Measurements from ENCODE around the gene EFEMP2. TPM values are rescaled to one million over a fixed set of nuclear protein-coding genes. Genes with fewer than 3 reads are reported as not detected.
"Not testable (repeated sequence)": the region's sequence is repeated elsewhere in the genome, so short reads cannot be mapped to it uniquely, and the experiment has no call there.

EFEMP2 gene
- total RNA-seq, 1 donor from 2014 or later = 38.0 TPM

DNA sequence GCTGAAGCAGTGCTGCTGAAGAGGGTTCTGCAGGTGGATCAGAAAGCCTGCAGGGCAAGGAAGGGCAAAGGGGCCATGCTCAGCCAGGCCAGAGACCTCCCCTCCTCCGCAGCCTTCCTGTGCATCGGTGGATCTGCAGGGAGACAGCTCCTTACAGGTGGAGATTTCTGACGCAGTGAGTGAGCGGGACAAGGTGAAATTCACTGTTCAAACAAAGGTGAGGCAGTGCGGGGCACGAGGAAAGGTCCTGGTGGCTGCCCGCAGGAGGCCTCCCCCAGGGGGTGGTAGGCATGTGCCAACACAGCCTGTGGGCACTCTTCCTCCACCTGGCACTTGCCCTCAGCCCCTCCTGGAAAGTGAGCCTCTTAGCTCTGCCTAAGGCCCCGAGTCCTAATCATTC is 23.2 kb downstream of the EFEMP2 start:
- peaks cover 7% of the 10 kb centered on the region for H3K9me3 Mint-ChIP-seq
- H3K4me1 Mint-ChIP-seq = peaks cover 11% of the 10 kb centered on the region
- TF ChIP-seq, protein P1, sequence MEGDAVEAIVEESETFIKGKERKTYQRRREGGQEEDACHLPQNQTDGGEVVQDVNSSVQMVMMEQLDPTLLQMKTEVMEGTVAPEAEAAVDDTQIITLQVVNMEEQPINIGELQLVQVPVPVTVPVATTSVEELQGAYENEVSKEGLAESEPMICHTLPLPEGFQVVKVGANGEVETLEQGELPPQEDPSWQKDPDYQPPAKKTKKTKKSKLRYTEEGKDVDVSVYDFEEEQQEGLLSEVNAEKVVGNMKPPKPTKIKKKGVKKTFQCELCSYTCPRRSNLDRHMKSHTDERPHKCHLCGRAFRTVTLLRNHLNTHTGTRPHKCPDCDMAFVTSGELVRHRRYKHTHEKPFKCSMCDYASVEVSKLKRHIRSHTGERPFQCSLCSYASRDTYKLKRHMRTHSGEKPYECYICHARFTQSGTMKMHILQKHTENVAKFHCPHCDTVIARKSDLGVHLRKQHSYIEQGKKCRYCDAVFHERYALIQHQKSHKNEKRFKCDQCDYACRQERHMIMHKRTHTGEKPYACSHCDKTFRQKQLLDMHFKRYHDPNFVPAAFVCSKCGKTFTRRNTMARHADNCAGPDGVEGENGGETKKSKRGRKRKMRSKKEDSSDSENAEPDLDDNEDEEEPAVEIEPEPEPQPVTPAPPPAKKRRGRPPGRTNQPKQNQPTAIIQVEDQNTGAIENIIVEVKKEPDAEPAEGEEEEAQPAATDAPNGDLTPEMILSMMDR (conservative IDR thresholded peaks at IDR 0.05) = no peak
- H3K36me3 Mint-ChIP-seq (ENCODE audit: low read depth) = peaks cover 22% of the 10 kb centered on the region
- peaks cover 41% of the 10 kb centered on the region for H3K27me3 Mint-ChIP-seq (ENCODE audit: low read depth)
- no peak overlapping the region for H3K27ac Mint-ChIP-seq (ENCODE audit: unreplicated experiment)
- DNase-seq (ENCODE audit: low read depth, low spot score) = no peak
- peak overlapping the region; percentile 66 for H3K4me3 Mint-ChIP-seq

DNA sequence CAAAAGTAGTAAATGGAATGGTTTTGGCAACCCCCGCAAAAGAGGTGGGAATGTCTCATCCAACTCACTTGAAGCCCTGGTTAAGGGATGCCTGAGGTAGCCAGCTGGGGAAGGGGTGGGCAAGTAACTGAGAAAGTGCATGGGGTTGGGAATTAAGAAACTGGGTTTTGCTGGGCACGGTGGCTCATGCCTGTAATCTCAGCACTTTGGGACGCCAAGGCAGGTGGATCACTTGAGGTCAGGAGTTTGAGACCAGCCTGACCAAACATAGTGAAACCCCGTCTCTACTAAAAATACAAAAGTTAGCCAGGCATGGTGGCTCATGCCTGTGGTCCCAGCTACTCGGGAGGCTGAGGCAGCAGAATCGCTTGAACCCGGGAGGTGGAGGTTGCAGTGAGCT is 23.9 kb downstream of the EFEMP2 start:
- not testable (repeated sequence) for DNase-seq (ENCODE audit: low read depth, low spot score); H3K4me1 Mint-ChIP-seq
- H3K4me3 Mint-ChIP-seq = peak overlapping the region; percentile 66

DNA sequence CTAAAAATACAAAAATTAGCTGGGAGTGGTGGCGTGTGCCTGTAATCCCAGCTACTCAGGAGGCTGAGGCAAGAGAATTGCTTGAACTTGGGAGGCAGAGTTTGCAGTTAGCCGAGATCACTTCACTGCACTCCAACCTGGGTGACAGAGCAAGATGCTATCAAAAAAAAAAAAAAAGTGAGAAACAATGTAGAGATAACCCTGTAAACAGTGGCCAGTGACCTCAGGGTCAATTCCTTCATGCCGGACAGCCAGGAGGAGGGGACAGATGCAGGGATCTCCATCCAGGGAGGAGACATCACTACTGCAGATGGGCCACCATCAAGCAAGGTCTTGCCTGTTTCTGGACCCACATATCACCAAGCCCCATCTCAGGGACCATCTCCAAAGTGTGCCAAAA is 24.9 kb downstream of the EFEMP2 start:
- peaks cover 9% of the 10 kb centered on the region for H3K36me3 Mint-ChIP-seq (ENCODE audit: low read depth)
- peak overlapping the region; percentile 62 for H3K4me3 Mint-ChIP-seq
- no peak overlapping the region for H3K27ac Mint-ChIP-seq (ENCODE audit: unreplicated experiment)
- peaks cover 30% of the 10 kb centered on the region for H3K27me3 Mint-ChIP-seq (ENCODE audit: low read depth)
- peaks cover 7% of the 10 kb centered on the region for H3K9me3 Mint-ChIP-seq
- DNase-seq (ENCODE audit: low read depth, low spot score) = no peak
- TF ChIP-seq, protein P1 (conservative IDR thresholded peaks at IDR 0.05) = no peak
- peaks cover 5% of the 10 kb centered on the region for H3K4me1 Mint-ChIP-seq

More for the DNA sequence above, 23.9 kb downstream of the EFEMP2 start:
- H3K9me3 Mint-ChIP-seq; H3K27ac Mint-ChIP-seq (ENCODE audit: unreplicated experiment): not testable (repeated sequence)
- peaks cover 37% of the 10 kb centered on the region for H3K27me3 Mint-ChIP-seq (ENCODE audit: low read depth)
- peaks cover 15% of the 10 kb centered on the region for H3K36me3 Mint-ChIP-seq (ENCODE audit: low read depth)

DNA sequence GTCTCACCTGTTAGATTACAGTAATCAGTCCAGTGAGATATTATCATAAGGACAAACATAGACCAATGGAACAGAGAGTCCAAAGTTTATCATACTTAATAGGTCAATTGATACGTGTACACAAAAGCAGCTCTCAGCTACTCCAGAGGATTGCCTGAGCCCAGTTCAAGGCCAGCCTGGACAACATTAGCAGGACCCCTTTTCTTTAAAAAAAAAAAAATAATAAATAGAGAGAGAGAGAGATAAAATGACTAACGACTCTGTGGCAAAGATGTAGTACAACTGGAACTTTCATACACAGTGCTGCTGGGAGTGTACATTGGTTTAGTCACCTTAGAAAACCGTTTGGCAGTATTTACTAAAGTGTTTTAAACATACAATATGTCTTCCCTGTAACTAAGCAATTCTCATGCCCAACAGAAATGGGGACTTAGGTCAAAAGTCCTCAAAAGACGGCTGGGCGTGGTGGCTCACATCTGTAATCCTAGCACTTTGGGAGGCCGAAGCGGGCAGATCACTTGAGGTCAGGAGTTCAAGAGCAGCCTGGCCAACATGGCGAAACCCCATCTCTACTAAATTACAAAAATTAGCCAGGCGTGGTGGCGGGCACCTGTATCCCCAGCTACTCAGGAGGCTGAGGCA is 28.2 kb downstream of the EFEMP2 start:
- H3K27me3 Mint-ChIP-seq (ENCODE audit: low read depth) = peaks cover 8% of the 10 kb centered on the region
- H3K36me3 Mint-ChIP-seq (ENCODE audit: low read depth) = no peaks in the 10 kb centered on the region
- H3K27ac Mint-ChIP-seq (ENCODE audit: unreplicated experiment) = no peak overlapping the region
- H3K4me3 Mint-ChIP-seq = no peak overlapping the region
- H3K9me3 Mint-ChIP-seq = no peaks in the 10 kb centered on the region
- TF ChIP-seq, protein P1 (conservative IDR thresholded peaks at IDR 0.05) = no peak
- no peaks in the 10 kb centered on the region for H3K4me1 Mint-ChIP-seq
- no peak for DNase-seq (ENCODE audit: low read depth, low spot score)

DNA sequence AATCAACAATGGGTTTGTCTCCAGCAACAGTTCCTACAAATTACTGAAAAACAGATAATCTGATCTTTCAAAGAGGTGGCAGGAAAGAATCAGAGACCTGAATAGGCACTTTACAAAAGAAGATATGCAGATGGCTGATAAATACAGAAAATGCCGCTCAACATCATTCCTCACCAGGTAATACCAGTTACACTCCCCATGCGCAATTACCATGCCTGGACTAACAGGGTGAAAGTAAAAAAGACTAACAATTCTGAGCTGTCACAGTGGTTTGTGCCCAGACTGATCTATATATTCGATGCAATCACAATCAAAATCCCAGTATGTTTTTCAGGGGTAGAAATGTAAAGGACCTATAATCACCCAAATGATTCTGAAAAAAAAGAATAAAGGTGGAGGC is 28.8 kb downstream of the EFEMP2 start:
- H3K36me3 Mint-ChIP-seq (ENCODE audit: low read depth) = no peaks in the 10 kb centered on the region
- H3K4me3 Mint-ChIP-seq = no peak overlapping the region
- H3K27me3 Mint-ChIP-seq (ENCODE audit: low read depth) = peaks cover 6% of the 10 kb centered on the region
- TF ChIP-seq, protein P1 (conservative IDR thresholded peaks at IDR 0.05) = no peak
- DNase-seq (ENCODE audit: low read depth, low spot score) = no peak
- no peaks in the 10 kb centered on the region for H3K4me1 Mint-ChIP-seq
- no peak overlapping the region for H3K27ac Mint-ChIP-seq (ENCODE audit: unreplicated experiment)
- no peaks in the 10 kb centered on the region for H3K9me3 Mint-ChIP-seq

DNA sequence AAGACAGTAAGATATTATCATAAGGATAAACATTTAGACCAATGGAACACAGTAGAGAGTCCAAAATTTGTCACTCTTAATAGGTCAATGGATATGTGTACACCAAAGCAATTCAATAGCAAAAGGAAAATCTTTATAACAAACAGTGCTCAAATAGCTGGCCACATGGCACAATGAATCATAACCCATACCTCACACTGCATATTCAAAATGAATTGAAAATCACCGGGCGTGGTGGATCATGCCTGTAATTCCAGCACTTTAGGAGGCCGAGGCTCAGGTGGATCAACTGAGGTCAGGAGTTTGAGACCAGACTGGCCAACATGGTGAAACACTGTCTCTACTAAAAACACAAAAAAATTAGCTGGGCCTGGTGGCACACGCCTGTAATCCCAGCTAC is 30.5 kb downstream of the EFEMP2 start:
- Mint-ChIP-seq H3K4me1 (no peaks in the 10 kb centered on the region), H3K9me3 (no peaks in the 10 kb centered on the region), H3K36me3 (ENCODE audit: low read depth) (no peaks in the 10 kb centered on the region), H3K4me3 (no peak overlapping the region), H3K27me3 (ENCODE audit: low read depth) (no peaks in the 10 kb centered on the region), H3K27ac (ENCODE audit: unreplicated experiment) (no peak overlapping the region)
- TF ChIP-seq, protein P1 (conservative IDR thresholded peaks at IDR 0.05) = no peak
- no peak for DNase-seq (ENCODE audit: low read depth, low spot score)
